ENCODE results near the gene ENPEP.
"Not testable (repeated sequence)": the region's sequence is repeated elsewhere in the genome, so short reads cannot be mapped to it uniquely, and the experiment has no call there.

ENPEP gene

GRCh38 chr4:110486256-110486655, 10.3 kb downstream of the ENPEP start:
- no peak for TF ChIP-seq CTCF (conservative IDR thresholded peaks at IDR 0.05)

GRCh38 chr4:110486850-110487249, 10.9 kb downstream of the ENPEP start:
- not testable (repeated sequence) for H3K27ac ChIP-seq

More at GRCh38 chr4:110486256-110486655, 10.3 kb downstream of the ENPEP start:
- H3K27ac ChIP-seq: no peak overlapping the region

GRCh38 chr4:110487873-110488272, 11.9 kb downstream of the ENPEP start:
- H3K27ac ChIP-seq: no peak overlapping the region

GRCh38 chr4:110489901-110490508, 14.1 kb downstream of the ENPEP start:
- no peak for TF ChIP-seq CTCF (conservative IDR thresholded peaks at IDR 0.05)
- no peak overlapping the region for H3K27ac ChIP-seq

More at GRCh38 chr4:110487873-110488272, 11.9 kb downstream of the ENPEP start:
- no peak for TF ChIP-seq CTCF (conservative IDR thresholded peaks at IDR 0.05)

GRCh38 chr4:110492522-110492921, 16.6 kb downstream of the ENPEP start:
- no peak overlapping the region for H3K27ac ChIP-seq
- TF ChIP-seq CTCF (conservative IDR thresholded peaks at IDR 0.05): no peak

- H3K27ac ChIP-seq: no peak overlapping the region
- no peak for TF ChIP-seq CTCF (conservative IDR thresholded peaks at IDR 0.05)
Observed at GRCh38 chr4:110493520-110493919, 17.6 kb downstream of the ENPEP start.

GRCh38 chr4:110498420-110498819, 22.5 kb downstream of the ENPEP start:
- TF ChIP-seq CTCF (conservative IDR thresholded peaks at IDR 0.05): no peak
- H3K27ac ChIP-seq: no peak overlapping the region

GRCh38 chr4:110499126-110499525, 23.2 kb downstream of the ENPEP start:
- no peak for TF ChIP-seq CTCF (conservative IDR thresholded peaks at IDR 0.05)
- H3K27ac ChIP-seq: no peak overlapping the region
